GM21619 (cell line): ENCODE measurements around the gene GTF3C2.

Experiments used
- ATAC-seq: cut with Tn5 transposase; IDR thresholded peaks from one replicate; pipeline ENCODE4 v1.9.1; 2021; ENCODE audit not compliant: unreplicated experiment

Gene GTF3C2

GRCh38 chr2:27356382-27357181 lies at the start of gene GTF3C2:
Gene GTF3C2 (minus strand): TSS chr2:27356764. CDS start chr2:27343554, 13,210 bp downstream.
- peak; percentile 86 for ATAC-seq

- no peak for ATAC-seq
These were observed 44.0 kb upstream of the GTF3C2 start for GRCh38 chr2:27400348-27401135.

- ATAC-seq, result no peak
These were observed 42.4 kb upstream of the GTF3C2 start for GRCh38 chr2:27398962-27399361.

- ATAC-seq, result no peak
These were observed 36.7 kb upstream of the GTF3C2 start for GRCh38 chr2:27393225-27393624.

GRCh38 chr2:27390822-27391679 lies 34.5 kb upstream of the GTF3C2 start:
- ATAC-seq, result no peak

- no peak for ATAC-seq
These were observed 25.1 kb upstream of the GTF3C2 start for GRCh38 chr2:27381577-27382181.

- peak; percentile 90 for ATAC-seq
These were observed 24.3 kb upstream of the GTF3C2 start, which contains the start of gene ZNF513 for GRCh38 chr2:27380626-27381545. Gene ZNF513 (minus strand): TSS chr2:27380734. CDS start chr2:27380526, 208 bp downstream.

- peak; percentile 40 for ATAC-seq
These were observed 23.5 kb upstream of the GTF3C2 start for GRCh38 chr2:27379836-27380625.

- ATAC-seq, result no peak
These were observed 22.8 kb upstream of the GTF3C2 start for GRCh38 chr2:27379383-27379835.

- ATAC-seq, result no peak
These were observed 22.3 kb upstream of the GTF3C2 start for GRCh38 chr2:27378809-27379290.

GRCh38 chr2:27378096-27378808 lies 21.7 kb upstream of the GTF3C2 start:
- ATAC-seq, result no peak

GRCh38 chr2:27377618-27378095 lies 21.1 kb upstream of the GTF3C2 start:
- no peak for ATAC-seq

- no peak for ATAC-seq
These were observed 20.5 kb upstream of the GTF3C2 start for GRCh38 chr2:27376866-27377617.

- no peak for ATAC-seq
These were observed 19.7 kb upstream of the GTF3C2 start for GRCh38 chr2:27376151-27376865.

- no peak for ATAC-seq
These were observed 19.0 kb upstream of the GTF3C2 start for GRCh38 chr2:27375513-27376099.

- no peak for ATAC-seq
These were observed 17.0 kb upstream of the GTF3C2 start for GRCh38 chr2:27373567-27373966.
